ENCODE data around the gene CORIN. TPM values are rescaled to one million over a fixed set of nuclear protein-coding genes. Genes with fewer than 3 reads are reported as not detected.

Gene CORIN
- total and polyA plus RNA-seq, 2 donors (not counting 1 experiment from before 2014, with no cell fraction given): 0.25 TPM; not detected in 1

DNA sequence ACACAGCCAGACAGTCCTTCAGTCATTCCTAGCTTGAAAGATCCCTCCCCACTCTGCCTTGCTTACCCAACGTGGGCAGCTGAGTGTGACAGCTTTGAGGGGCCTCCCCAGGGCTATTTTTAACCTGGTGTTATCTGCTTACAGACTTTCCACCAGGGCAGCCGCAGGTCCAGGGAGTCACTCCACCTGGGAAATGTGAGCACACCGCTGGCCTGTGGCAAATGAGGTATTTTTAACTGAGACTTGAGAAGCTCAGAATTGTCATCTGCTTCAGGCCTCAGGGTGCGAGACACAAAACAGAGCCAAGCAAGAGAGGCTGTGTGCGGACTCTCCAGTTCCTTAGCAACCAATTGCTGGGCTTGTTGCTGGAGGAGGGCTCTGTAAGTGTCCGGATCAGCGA lies 13.0 kb downstream of the CORIN start:
- Histone ChIP-seq H3K4me2 (replicated peaks; ENCODE audit: low read depth, low read length, poor library complexity, severe bottlenecking) (no peak overlapping the region), H3K27ac (ENCODE audit: low read length in 2 of 2) (no peak overlapping the region), H2AFZ (ENCODE audit: insufficient read depth, low read depth, low read length, poor library complexity, severe bottlenecking) (no peak overlapping the region), H3K9me3 (ENCODE audit: control extremely low read depth in 1 of 3, control insufficient read depth in 2 of 3, insufficient read depth in 1 of 3, low read length in 2 of 3) (no peaks in the 10 kb centered on the region), H3K79me2 (ENCODE audit: control insufficient read depth, insufficient read depth, low read length) (no peaks in the 10 kb centered on the region), H3K27me3 (replicated peaks in 1 of 4; ENCODE audit: control extremely low read depth in 1 of 4, control insufficient read depth in 3 of 4, insufficient read depth in 4 of 4, low read length in 3 of 4) (no peaks in the 10 kb centered on the region), H3K4me1 (ENCODE audit: control insufficient read depth in 2 of 2, insufficient read depth in 2 of 2, low read length in 2 of 2) (no peaks in the 10 kb centered on the region), H3K36me3 (replicated peaks in 1 of 2; ENCODE audit: control extremely low read depth in 1 of 2, control insufficient read depth in 1 of 2, extremely low read depth in 1 of 2, insufficient read depth in 2 of 2, low read length in 1 of 2) (no peaks in the 10 kb centered on the region), H4K20me1 (ENCODE audit: control insufficient read depth, insufficient read depth, low read length, poor library complexity, severe bottlenecking) (no peaks in the 10 kb centered on the region), H3K4me3 (ENCODE audit: control extremely low read depth in 1 of 5, extremely low read depth in 1 of 5, insufficient read depth in 1 of 5, low read depth in 2 of 5, low read length in 4 of 5) (no peak overlapping the region), H3K9ac (ENCODE audit: low read length) (no peak overlapping the region)
- H3K27ac Mint-ChIP-seq: no peak overlapping the region
- WGBS (ENCODE audit: insufficient coverage): 52% methylated on average over 7 of the region's 7 CpGs
- no peak for TF ChIP-seq EZH2 (IDR thresholded peaks at IDR 0.05; ENCODE audit: borderline replicate concordance, insufficient read depth, low read depth, low read length, poor library complexity, severe bottlenecking)
- TF ChIP-seq, protein P1, sequence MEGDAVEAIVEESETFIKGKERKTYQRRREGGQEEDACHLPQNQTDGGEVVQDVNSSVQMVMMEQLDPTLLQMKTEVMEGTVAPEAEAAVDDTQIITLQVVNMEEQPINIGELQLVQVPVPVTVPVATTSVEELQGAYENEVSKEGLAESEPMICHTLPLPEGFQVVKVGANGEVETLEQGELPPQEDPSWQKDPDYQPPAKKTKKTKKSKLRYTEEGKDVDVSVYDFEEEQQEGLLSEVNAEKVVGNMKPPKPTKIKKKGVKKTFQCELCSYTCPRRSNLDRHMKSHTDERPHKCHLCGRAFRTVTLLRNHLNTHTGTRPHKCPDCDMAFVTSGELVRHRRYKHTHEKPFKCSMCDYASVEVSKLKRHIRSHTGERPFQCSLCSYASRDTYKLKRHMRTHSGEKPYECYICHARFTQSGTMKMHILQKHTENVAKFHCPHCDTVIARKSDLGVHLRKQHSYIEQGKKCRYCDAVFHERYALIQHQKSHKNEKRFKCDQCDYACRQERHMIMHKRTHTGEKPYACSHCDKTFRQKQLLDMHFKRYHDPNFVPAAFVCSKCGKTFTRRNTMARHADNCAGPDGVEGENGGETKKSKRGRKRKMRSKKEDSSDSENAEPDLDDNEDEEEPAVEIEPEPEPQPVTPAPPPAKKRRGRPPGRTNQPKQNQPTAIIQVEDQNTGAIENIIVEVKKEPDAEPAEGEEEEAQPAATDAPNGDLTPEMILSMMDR (IDR thresholded peaks at IDR 0.05): no peak
- H3K4me3 Mint-ChIP-seq: no peak overlapping the region
- ATAC-seq (ENCODE audit: low read depth) (no peak), DNase-seq (no peak)
- intact Hi-C loops (cut with micrococcal nuclease): no loop called here
- H3K27me3 Mint-ChIP-seq: peaks cover 15% of the 10 kb centered on the region
- no peaks in the 10 kb centered on the region for H3K4me1 Mint-ChIP-seq
- no peaks in the 10 kb centered on the region for H3K9me3 Mint-ChIP-seq (ENCODE audit: insufficient read depth)
- ChIA-PET POLR2A (no interaction called here), CTCF (interaction anchor here (1.1 kb wide), 1 partner anchor 12 kb away, joined by 3 read pairs; no protein-coding TSS in a partner anchor)

DNA sequence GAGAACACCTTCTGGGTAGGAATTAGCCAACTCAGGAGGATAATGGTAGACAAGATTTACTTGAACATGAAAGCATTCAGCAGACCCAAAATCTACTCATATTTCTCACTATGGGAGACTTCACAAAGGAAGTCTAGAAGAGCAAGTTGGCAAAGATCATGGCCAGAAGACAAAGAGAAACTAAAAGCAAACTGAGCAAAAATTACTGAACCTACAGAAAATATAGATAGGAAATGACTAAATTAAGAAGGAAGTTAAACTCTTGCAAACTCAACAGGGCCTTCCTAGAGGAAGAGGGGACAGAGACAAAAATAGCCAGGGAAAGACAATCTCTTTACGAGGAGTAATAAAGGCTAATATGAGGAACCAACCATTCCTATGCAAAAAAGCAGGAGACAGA lies 18.7 kb downstream of the CORIN start:
- Histone ChIP-seq H3K9ac (ENCODE audit: low read length) (no peak overlapping the region), H3K4me3 (ENCODE audit: control extremely low read depth in 1 of 5, extremely low read depth in 1 of 5, insufficient read depth in 1 of 5, low read depth in 2 of 5, low read length in 4 of 5) (no peak overlapping the region), H3K36me3 (replicated peaks in 1 of 2; ENCODE audit: control extremely low read depth in 1 of 2, control insufficient read depth in 1 of 2, extremely low read depth in 1 of 2, insufficient read depth in 2 of 2, low read length in 1 of 2) (no peaks in the 10 kb centered on the region), H3K4me2 (replicated peaks; ENCODE audit: low read depth, low read length, poor library complexity, severe bottlenecking) (no peak overlapping the region), H3K9me3 (ENCODE audit: control extremely low read depth in 1 of 3, control insufficient read depth in 2 of 3, insufficient read depth in 1 of 3, low read length in 2 of 3) (no peaks in the 10 kb centered on the region), H3K79me2 (ENCODE audit: control insufficient read depth, insufficient read depth, low read length) (no peaks in the 10 kb centered on the region), H4K20me1 (ENCODE audit: control insufficient read depth, insufficient read depth, low read length, poor library complexity, severe bottlenecking) (no peaks in the 10 kb centered on the region), H3K4me1 (ENCODE audit: control insufficient read depth in 2 of 2, insufficient read depth in 2 of 2, low read length in 2 of 2) (no peaks in the 10 kb centered on the region), H3K27me3 (replicated peaks in 1 of 4; ENCODE audit: control extremely low read depth in 1 of 4, control insufficient read depth in 3 of 4, insufficient read depth in 4 of 4, low read length in 3 of 4) (peaks cover 0 to 1% (median 0%) of the 10 kb centered on the region in 4 experiments), H3K27ac (ENCODE audit: low read length in 2 of 2) (no peak overlapping the region), H2AFZ (ENCODE audit: insufficient read depth, low read depth, low read length, poor library complexity, severe bottlenecking) (no peak overlapping the region)
- peaks cover 17% of the 10 kb centered on the region for H3K27me3 Mint-ChIP-seq
- POLR2A ChIA-PET: no interaction called here
- H3K4me1 Mint-ChIP-seq: no peaks in the 10 kb centered on the region
- intact Hi-C loops (cut with micrococcal nuclease): no loop called here
- no peak overlapping the region for H3K27ac Mint-ChIP-seq
- ATAC-seq (ENCODE audit: low read depth) (no peak), DNase-seq (no peak)
- no peak overlapping the region for H3K4me3 Mint-ChIP-seq
- 14% methylated on average over 1 of the region's 1 CpG for WGBS (ENCODE audit: insufficient coverage)
- TF ChIP-seq, protein P1 (IDR thresholded peaks at IDR 0.05): no peak
- no peak for TF ChIP-seq EZH2 (IDR thresholded peaks at IDR 0.05; ENCODE audit: borderline replicate concordance, insufficient read depth, low read depth, low read length, poor library complexity, severe bottlenecking)
- H3K9me3 Mint-ChIP-seq (ENCODE audit: insufficient read depth): no peaks in the 10 kb centered on the region
- CTCF ChIA-PET: no interaction called here

All from B cell (primary cell).